CD4-positive, alpha-beta T cell treated with Interleukin-15 for 4 hours (primary cell): Measurements from ENCODE around the gene TRPM5.

ENCODE experiments used
- DNase-seq: peaks from one replicate; pipeline ENCODE4 v3.0.0-alpha.2; 2020; ENCODE audit warnings: low spot score

The TRPM5 gene

GRCh38 chr11:2402890-2403645, 41.2 kb downstream of the TRPM5 start:
- DNase-seq, result no peak

- DNase-seq, result no peak
These were observed 42.2 kb downstream of the TRPM5 start for GRCh38 chr11:2402106-2402505.

- no peak for DNase-seq
These were observed 42.8 kb downstream of the TRPM5 start for GRCh38 chr11:2401436-2401984.

GRCh38 chr11:2400762-2401435, 43.4 kb downstream of the TRPM5 start:
- DNase-seq, result no peak

- DNase-seq, result peak; percentile 100
These were observed 44.1 kb downstream of the TRPM5 start, which contains the start of gene TSSC4 for GRCh38 chr11:2400069-2400761. Gene TSSC4 (plus strand): TSS chr11:2400750. CDS start chr11:2402634, 1,884 bp downstream.

GRCh38 chr11:2399488-2400068, 44.7 kb downstream of the TRPM5 start:
- no peak for DNase-seq

- DNase-seq, result no peak
These were observed 45.5 kb downstream of the TRPM5 start for GRCh38 chr11:2398664-2399355.

GRCh38 chr11:2397005-2397404, 47.3 kb downstream of the TRPM5 start:
- no peak for DNase-seq

- no peak for DNase-seq
These were observed 47.8 kb downstream of the TRPM5 start for GRCh38 chr11:2396471-2396870.

- DNase-seq, result no peak
These were observed 48.5 kb downstream of the TRPM5 start for GRCh38 chr11:2395856-2396255.

GRCh38 chr11:2395211-2395730, 49.0 kb downstream of the TRPM5 start:
- no peak for DNase-seq

GRCh38 chr11:2394818-2395105, 49.6 kb downstream of the TRPM5 start:
- DNase-seq, result no peak
